ENCODE measurements around the gene EPHB6. TPM values are rescaled to one million over a fixed set of nuclear protein-coding genes. Genes with fewer than 3 reads are reported as not detected.

The EPHB6 gene
- total RNA-seq, 2 experiments from 2014 or later: 9.5 to 11.0 TPM

DNA sequence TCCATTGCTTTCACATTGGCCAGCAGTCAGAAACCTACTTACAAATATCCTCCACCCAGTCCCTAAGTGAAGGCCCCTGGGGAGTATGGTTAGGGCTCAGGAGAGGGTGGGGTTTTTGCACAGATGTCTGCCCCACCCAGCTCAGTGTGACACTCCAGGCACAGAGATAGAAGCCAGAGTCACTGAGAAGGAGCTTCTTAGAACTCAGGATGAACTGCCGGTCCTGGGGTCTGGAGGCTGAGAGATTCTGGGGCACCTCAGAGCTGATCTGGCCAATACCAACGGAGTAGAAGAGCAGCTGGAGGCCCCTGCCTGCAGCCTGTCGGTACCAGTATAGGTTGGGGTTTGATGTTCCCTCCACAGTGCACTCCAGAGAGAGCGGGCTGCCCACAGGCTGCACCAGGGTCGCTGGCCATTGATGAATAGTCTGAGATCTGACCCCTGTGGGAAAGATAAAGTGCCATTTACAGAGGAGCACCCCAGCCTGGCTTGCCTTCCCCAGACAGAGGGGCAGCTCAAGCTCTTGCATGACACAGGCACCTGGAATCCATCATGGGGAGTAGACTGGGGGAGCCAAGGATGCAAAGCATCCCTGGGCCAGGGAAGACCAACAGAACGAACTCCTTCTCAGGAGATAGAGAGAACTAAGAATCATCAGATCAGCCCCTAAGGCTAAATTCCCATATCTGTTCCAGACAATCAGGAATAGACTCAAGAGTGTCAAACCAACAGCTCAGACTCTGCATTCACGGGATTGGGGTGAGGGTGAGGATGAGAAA is 42.2 kb upstream of the EPHB6 start:
- Mint-ChIP-seq H3K27ac (peak overlapping the region; percentile 46), H3K4me3 (peak overlapping the region; percentile 54), H3K4me1 (ENCODE audit: low read depth) (peaks cover 65% of the 10 kb centered on the region), H3K9me3 (no peaks in the 10 kb centered on the region), H3K36me3 (no peaks in the 10 kb centered on the region), H3K27me3 (no peaks in the 10 kb centered on the region)
- POLR2A ChIA-PET: interaction anchor here (1.9 to 10.8 kb wide), 3 partner anchors 20 to 278 kb away, joined by 5 to 517 read pairs (median 6); no protein-coding TSS in a partner anchor
- DNase-seq: no peak
- CTCF ChIA-PET: interaction anchor here (0.9 to 11.6 kb wide), 18 partner anchors 15 to 494 kb away, joined by 3 to 390 read pairs (median 4); no protein-coding TSS in a partner anchor
- intact Hi-C loops (cut with micrococcal nuclease): no loop called here

DNA sequence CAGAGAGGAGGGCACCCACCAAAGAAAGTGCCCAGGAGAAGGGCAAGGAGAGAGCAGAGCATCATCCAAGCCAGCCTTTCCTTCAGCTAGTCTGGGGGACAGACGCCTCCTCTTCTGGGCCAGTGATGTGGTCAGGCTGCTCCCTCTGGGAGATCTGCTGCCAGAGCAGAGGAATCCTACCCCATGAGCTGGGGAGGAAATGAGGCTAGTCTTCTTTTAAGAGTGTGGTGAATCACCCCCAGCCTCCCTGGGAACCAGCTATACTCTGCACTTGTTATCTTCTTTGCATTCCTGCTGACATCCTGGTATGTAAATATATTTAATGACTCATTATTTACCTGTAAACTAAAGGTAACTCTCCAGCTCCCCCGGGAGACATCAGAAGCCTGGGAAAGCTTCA is 41.6 kb upstream of the EPHB6 start:
- POLR2A ChIA-PET: interaction anchor here (1.9 to 10.8 kb wide), 2 partner anchors 20 to 278 kb away, joined by 5 to 517 read pairs; no protein-coding TSS in a partner anchor
- intact Hi-C loops (cut with micrococcal nuclease): no loop called here
- CTCF ChIA-PET: interaction anchor here (0.9 to 11.6 kb wide), 19 partner anchors 15 to 494 kb away, joined by 3 to 390 read pairs (median 4); no protein-coding TSS in a partner anchor
- Mint-ChIP-seq H3K4me1 (ENCODE audit: low read depth) (peaks cover 63% of the 10 kb centered on the region), H3K36me3 (no peaks in the 10 kb centered on the region), H3K27me3 (no peaks in the 10 kb centered on the region), H3K9me3 (no peaks in the 10 kb centered on the region), H3K4me3 (peak overlapping the region; percentile 54), H3K27ac (peak overlapping the region; percentile 46)
- peak; percentile 19 for DNase-seq

DNA sequence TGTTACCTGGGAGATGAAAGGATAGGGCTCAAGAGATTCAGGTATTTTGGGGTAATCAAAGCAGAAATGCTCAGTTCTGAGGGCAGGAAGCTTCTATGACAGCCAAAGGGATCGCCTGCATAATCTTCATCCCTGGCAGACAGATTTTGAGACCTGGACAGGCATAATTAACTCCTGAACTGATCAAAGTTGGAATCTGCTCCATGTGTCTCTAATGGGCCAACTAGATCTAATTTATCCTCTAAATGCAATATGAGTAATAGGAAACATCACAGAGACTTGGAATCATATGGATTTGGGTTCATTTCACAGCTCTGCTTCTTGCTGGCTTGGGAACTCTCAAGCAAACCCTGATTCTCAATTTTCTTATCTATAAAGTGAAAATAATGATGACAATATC is 41.2 kb upstream of the EPHB6 start:
- intact Hi-C loops (cut with micrococcal nuclease): no loop called here
- no peak overlapping the region for H3K27ac Mint-ChIP-seq
- H3K4me1 Mint-ChIP-seq (ENCODE audit: low read depth): peaks cover 61% of the 10 kb centered on the region
- no peak overlapping the region for H3K4me3 Mint-ChIP-seq
- POLR2A ChIA-PET: interaction anchor here (0.6 to 10.8 kb wide), 3 partner anchors 21 to 279 kb away, joined by 3 to 517 read pairs (median 5); no protein-coding TSS in a partner anchor
- no peaks in the 10 kb centered on the region for H3K36me3 Mint-ChIP-seq
- CTCF ChIA-PET: interaction anchor here (0.9 to 11.6 kb wide), 19 partner anchors 22 to 495 kb away, joined by 3 to 390 read pairs (median 4); no protein-coding TSS in a partner anchor
- no peak for DNase-seq
- no peaks in the 10 kb centered on the region for H3K27me3 Mint-ChIP-seq
- H3K9me3 Mint-ChIP-seq: no peaks in the 10 kb centered on the region

DNA sequence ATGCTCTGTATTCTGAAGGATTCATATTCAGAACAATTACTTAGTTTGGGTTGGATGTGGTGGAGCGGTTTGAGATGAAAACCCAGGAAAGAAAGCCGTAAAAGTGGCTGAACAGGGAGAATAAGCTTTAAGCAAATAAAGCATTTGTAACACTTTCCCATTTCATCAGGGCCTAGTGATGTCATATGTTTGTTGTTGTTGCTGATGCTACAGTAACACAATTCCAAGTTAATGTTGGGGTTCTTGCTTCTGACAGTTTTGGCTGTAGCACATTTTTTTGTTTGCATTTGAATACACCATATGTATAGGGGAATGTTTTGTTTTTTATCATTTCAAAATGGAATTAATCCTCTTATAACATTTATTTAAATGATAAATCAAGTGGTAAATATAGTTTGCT is 40.4 kb upstream of the EPHB6 start:
- intact Hi-C loops (cut with micrococcal nuclease): no loop called here
- H3K4me3 Mint-ChIP-seq: no peak overlapping the region
- POLR2A ChIA-PET: no interaction called here
- H3K36me3 Mint-ChIP-seq: no peaks in the 10 kb centered on the region
- DNase-seq: no peak
- CTCF ChIA-PET: interaction anchor here (1.0 to 11.6 kb wide), 8 partner anchors 23 to 370 kb away, joined by 3 to 390 read pairs (median 4); no protein-coding TSS in a partner anchor
- H3K27ac Mint-ChIP-seq: no peak overlapping the region
- no peaks in the 10 kb centered on the region for H3K9me3 Mint-ChIP-seq
- H3K27me3 Mint-ChIP-seq: no peaks in the 10 kb centered on the region
- H3K4me1 Mint-ChIP-seq (ENCODE audit: low read depth): peaks cover 54% of the 10 kb centered on the region

DNA sequence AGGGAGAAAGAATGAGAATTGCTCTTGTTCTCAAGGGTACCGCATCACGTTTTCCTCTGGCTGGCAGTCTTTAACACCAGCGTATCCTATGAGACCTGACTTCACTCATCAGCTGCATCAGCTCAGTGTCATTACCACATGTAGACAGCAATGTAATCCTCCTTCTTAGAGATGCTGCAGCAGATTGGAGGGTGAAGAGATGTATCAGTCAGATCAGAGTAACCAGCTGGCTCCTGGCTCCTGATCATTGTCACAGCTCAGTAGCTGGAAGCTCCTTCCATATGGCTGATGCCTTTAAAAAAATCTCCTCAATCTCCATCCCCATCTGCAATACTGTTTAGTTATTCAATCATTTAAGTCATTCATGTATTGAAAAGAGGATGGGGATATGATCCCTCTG is 39.7 kb upstream of the EPHB6 start:
- Mint-ChIP-seq H3K4me3 (no peak overlapping the region), H3K27ac (no peak overlapping the region), H3K36me3 (no peaks in the 10 kb centered on the region), H3K9me3 (no peaks in the 10 kb centered on the region), H3K27me3 (no peaks in the 10 kb centered on the region), H3K4me1 (ENCODE audit: low read depth) (peaks cover 48% of the 10 kb centered on the region)
- POLR2A ChIA-PET: no interaction called here
- intact Hi-C loops (cut with micrococcal nuclease): no loop called here
- CTCF ChIA-PET: interaction anchor here (1.5 to 11.6 kb wide), 3 partner anchors 23 to 317 kb away, joined by 3 to 390 read pairs (median 16); no protein-coding TSS in a partner anchor
- DNase-seq: no peak

DNA sequence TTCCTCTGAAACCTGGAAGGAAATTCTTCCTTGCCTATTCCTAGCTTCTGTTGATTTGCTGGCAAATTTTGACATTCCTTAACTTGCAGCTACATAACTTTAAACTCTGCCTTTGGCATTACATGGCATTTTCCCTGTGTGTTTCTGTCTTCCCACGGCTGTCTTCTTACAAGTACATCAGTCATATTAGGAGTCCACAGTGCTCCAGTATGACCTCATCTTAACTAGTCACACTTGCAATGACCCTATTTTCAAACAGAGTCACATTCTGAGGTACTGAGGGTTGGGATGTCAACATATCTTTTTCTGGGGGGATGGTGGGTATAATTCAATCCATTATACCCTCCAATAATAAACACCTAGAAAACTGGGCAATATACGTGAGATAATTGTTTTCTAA is 37.4 kb upstream of the EPHB6 start:
- no peak overlapping the region for H3K27ac Mint-ChIP-seq
- POLR2A ChIA-PET: no interaction called here

DNA sequence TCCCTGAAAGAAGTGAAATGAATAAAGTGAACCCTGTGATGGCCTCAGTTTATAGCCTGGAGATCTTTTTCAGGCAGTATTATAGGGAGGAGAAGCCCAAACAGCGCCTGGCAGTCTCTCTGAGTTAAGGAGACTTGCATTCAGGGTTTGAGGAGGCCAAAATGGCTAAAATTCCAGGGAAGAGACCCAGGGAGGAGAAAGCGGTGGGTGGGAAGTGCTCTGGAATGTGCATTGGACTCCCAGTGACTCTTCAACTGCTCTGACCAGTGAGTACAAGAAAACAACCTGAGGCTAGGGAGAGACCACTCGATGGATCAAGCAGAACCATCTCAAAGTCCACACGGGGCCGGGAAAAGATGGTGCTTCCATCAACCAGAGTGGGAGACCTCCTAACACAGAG is 35.3 kb upstream of the EPHB6 start:
- Mint-ChIP-seq H3K4me1 (ENCODE audit: low read depth) (peaks cover 11% of the 10 kb centered on the region), H3K27me3 (peaks cover 4% of the 10 kb centered on the region), H3K36me3 (no peaks in the 10 kb centered on the region), H3K4me3 (no peak overlapping the region), H3K27ac (no peak overlapping the region), H3K9me3 (no peaks in the 10 kb centered on the region)
- intact Hi-C loops (cut with micrococcal nuclease): no loop called here
- ChIA-PET POLR2A (no interaction called here), CTCF (interaction anchor here (1.3 to 3.1 kb wide), 6 partner anchors 9 to 396 kb away, joined by 3 to 13 read pairs (median 6); partner anchors contain the start of gene EPHB6)
- no peak for DNase-seq

More for the DNA sequence above, 37.4 kb upstream of the EPHB6 start:
- Mint-ChIP-seq H3K36me3 (no peaks in the 10 kb centered on the region), H3K27me3 (no peaks in the 10 kb centered on the region), H3K9me3 (no peaks in the 10 kb centered on the region), H3K4me1 (ENCODE audit: low read depth) (peaks cover 26% of the 10 kb centered on the region), H3K4me3 (no peak overlapping the region)
- no peak for DNase-seq
- intact Hi-C loops (cut with micrococcal nuclease): no loop called here
- CTCF ChIA-PET: interaction anchor here (0.9 to 2.1 kb wide), 5 partner anchors 18 to 458 kb away, joined by 3 to 10 read pairs (median 4); no protein-coding TSS in a partner anchor

DNA sequence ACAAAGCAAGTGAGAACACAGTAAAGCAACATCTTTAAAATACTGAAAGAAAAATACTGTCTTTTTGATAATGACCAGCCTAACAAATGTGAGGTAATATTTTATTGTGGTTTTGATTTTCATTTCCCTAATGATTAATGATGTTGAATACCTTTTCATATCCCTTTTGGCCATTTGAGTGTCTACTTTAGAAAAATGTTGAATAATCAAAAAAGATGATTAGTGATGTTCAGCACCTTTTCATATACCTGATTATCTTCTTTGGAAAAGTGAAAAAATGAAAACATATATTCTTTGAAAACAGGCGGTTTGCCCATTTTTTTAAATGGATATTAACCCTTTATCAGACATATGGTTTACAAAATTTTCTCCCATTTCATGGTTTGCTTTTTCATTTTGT is 32.2 kb upstream of the EPHB6 start:
- intact Hi-C loops (cut with micrococcal nuclease): no loop called here
- Mint-ChIP-seq H3K36me3 (no peaks in the 10 kb centered on the region), H3K27me3 (peaks cover 6% of the 10 kb centered on the region), H3K9me3 (peaks cover 2% of the 10 kb centered on the region), H3K4me1 (ENCODE audit: low read depth) (peaks cover 7% of the 10 kb centered on the region), H3K27ac (no peak overlapping the region), H3K4me3 (no peak overlapping the region)
- no peak for DNase-seq
- ChIA-PET CTCF (interaction anchor here (0.7 to 1.1 kb wide), 3 partner anchors 31 to 363 kb away, joined by 3 read pairs; no protein-coding TSS in a partner anchor), POLR2A (no interaction called here)

DNA sequence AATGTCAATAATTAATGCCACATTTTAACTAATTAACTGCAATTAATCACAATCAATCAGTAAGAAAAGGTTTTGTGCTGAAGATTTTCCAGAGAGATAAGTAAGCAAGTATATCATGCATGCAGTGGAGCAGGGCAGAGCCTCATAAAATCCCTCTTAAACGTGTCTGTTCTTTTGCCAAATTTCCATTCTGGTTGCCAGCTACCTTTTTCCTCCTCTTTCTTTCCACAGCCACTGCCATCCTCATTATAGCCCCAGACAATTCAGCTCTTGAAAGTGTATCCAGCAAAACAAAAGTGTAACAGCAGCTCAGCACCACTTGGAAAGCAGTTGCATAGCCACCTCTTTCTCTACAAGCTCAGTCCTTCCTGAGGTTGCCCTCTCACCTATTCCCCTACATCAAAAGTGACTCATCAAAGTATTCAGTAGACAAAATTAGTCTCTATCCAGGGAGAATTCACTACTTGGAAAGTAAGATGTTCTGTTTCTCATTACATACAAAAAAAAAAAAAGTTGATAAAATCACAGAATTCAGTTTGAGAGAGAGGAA is 26.9 kb upstream of the EPHB6 start:
- no peaks in the 10 kb centered on the region for H3K36me3 Mint-ChIP-seq
- DNase-seq: no peak
- CTCF ChIA-PET: interaction anchor here (1.2 kb wide), 1 partner anchor 15 kb away, joined by 4 read pairs; no protein-coding TSS in a partner anchor
- no peak overlapping the region for H3K27ac Mint-ChIP-seq
- POLR2A ChIA-PET: no interaction called here
- H3K4me3 Mint-ChIP-seq: no peak overlapping the region
- intact Hi-C loops (cut with micrococcal nuclease): no loop called here
- peaks cover 6% of the 10 kb centered on the region for H3K27me3 Mint-ChIP-seq
- peaks cover 7% of the 10 kb centered on the region for H3K4me1 Mint-ChIP-seq (ENCODE audit: low read depth)
- peaks cover 2% of the 10 kb centered on the region for H3K9me3 Mint-ChIP-seq

DNA sequence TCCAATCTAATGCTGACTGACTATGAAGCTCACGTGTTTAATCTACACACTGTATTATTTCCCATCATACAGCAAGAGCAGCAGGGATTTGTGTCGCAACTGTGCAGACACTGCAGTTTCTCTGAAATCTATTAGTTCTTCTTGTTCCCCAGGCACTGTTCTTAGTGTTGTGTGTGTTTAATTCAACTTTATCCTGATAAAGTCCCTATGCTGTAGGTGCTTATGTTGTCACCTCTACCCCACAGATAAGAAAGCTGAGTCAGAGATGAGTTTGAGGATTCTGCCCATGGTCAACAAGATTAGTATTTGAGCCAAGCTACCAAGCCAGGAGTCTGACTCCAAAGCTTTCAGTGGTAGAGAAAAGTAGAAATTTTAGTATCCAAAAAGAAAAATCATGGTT is 22.5 kb upstream of the EPHB6 start:
- intact Hi-C loops (cut with micrococcal nuclease): no loop called here
- ChIA-PET POLR2A (interaction anchor here (0.7 kb wide), 1 partner anchor 24 kb away, joined by 3 read pairs; no protein-coding TSS in a partner anchor), CTCF (interaction anchor here (0.6 to 1.3 kb wide), 3 partner anchors 18 to 41 kb away, joined by 3 to 4 read pairs (median 3); no protein-coding TSS in a partner anchor)
- no peak for DNase-seq
- H3K4me1 Mint-ChIP-seq (ENCODE audit: low read depth): peaks cover 22% of the 10 kb centered on the region
- H3K27ac Mint-ChIP-seq: no peak overlapping the region
- H3K36me3 Mint-ChIP-seq: no peaks in the 10 kb centered on the region
- H3K27me3 Mint-ChIP-seq: peaks cover 1% of the 10 kb centered on the region
- H3K4me3 Mint-ChIP-seq: no peak overlapping the region
- H3K9me3 Mint-ChIP-seq: no peaks in the 10 kb centered on the region

DNA sequence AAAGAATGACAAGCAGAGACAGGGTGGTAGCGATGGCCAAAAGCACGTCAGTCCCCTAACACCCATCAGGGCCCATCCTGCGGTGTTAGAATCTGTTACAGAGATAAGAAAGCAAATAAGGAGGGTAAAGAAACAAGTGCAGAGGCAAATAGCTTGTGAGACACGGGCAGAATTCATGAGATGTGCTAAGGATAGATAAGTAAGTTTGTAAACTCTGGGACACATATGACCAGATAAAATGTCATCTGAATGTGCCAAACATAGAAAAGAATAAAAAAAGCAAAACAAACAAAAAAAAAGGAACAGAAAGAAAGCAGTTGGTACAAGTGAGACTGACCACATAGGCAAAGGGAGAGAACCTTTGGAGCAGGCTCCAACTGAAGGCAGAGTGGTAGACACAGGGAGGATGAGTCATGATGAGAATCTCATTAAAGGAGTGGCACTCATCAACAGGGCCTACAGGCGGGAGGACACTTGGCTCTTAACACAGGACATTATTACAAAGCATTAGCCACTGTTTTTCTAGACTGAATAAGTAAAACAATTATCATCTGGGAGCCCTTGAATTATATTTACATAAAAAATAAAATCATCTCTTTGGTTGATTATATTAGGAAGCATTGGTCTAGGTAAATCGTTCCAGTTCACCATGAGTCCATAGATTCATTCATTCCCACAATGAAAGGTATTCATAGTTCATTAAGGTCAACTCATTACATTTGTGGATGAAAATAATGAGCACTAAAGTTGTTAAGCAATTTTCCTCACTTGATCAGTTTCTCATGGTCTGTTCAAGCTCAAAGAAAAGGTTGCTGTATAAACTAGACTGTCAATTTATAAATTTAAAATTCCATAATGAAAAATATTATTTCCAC is 21.5 kb upstream of the EPHB6 start:
- DNase-seq: no peak
- Mint-ChIP-seq H3K36me3 (no peaks in the 10 kb centered on the region), H3K27ac (no peak overlapping the region), H3K9me3 (no peaks in the 10 kb centered on the region), H3K4me1 (ENCODE audit: low read depth) (peaks cover 19% of the 10 kb centered on the region), H3K4me3 (no peak overlapping the region), H3K27me3 (peaks cover 1% of the 10 kb centered on the region)
- ChIA-PET POLR2A (no interaction called here), CTCF (interaction anchor here (0.6 to 0.7 kb wide), 2 partner anchors 27 to 40 kb away, joined by 3 read pairs; no protein-coding TSS in a partner anchor)
- intact Hi-C loops (cut with micrococcal nuclease): no loop called here

All from activated CD4-positive, alpha-beta memory T cell treated with anti-CD3 and anti-CD28 coated beads for 36 hours (primary cell).